Vagina (tissue), 2 donors: ENCODE results near the gene BET1L.

Experiments used
- POLR2A ChIP-seq, 2 donors: fragments of 450-650 bp; IDR thresholded peaks; one replicate each; pipeline ENCODE4 v1.6.1; 2017; ENCODE audit warnings: antibody characterized with exemption in 2 of 2, mild to moderate bottlenecking in 2 of 2, moderate library complexity in 2 of 2
- POLR2AphosphoS5 ChIP-seq, 2 donors: sonication (generic); formaldehyde crosslinking; IDR thresholded peaks; one replicate each; pipeline ENCODE4 v1.9.0; 2017; ENCODE audit warnings: antibody characterized with exemption in 2 of 2, mild to moderate bottlenecking in 2 of 2, low read depth in 1 of 2; ENCODE audit not compliant: insufficient read depth in 1 of 2
- TF ChIP-seq, protein P1 (sequence below), 3 experiments: fragments of 450-650 bp in 2 of 3; fragments of 200-600 bp in 1 of 3; sonication (generic) in 1 of 3; IDR thresholded peaks; one replicate each; pipeline ENCODE4 v1.5.1; 2017 to 2019; ENCODE audit warnings: antibody characterized with exemption in 3 of 3, mild to moderate bottlenecking in 2 of 3, moderate library complexity in 2 of 3

DNA sequence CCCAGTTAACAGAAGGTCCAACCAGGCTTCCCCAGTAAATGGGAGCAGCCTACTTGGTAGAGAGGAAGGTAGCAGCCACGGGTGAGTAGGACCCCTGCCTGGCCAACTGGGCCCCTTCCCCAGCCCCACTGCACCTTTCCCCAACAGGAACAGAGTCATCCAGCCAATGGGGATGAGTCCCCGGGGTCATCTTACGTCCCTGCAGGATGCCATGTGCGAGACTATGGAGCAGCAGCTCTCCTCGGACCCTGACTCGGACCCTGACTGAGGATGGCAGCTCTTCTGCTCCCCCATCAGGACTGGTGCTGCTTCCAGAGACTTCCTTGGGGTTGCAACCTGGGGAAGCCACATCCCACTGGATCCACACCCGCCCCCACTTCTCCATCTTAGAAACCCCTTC, 6.9 kb upstream of the BET1L start:
- TF ChIP-seq POLR2A (IDR thresholded peaks at IDR 0.05), result no peak
- TF ChIP-seq, protein P1, sequence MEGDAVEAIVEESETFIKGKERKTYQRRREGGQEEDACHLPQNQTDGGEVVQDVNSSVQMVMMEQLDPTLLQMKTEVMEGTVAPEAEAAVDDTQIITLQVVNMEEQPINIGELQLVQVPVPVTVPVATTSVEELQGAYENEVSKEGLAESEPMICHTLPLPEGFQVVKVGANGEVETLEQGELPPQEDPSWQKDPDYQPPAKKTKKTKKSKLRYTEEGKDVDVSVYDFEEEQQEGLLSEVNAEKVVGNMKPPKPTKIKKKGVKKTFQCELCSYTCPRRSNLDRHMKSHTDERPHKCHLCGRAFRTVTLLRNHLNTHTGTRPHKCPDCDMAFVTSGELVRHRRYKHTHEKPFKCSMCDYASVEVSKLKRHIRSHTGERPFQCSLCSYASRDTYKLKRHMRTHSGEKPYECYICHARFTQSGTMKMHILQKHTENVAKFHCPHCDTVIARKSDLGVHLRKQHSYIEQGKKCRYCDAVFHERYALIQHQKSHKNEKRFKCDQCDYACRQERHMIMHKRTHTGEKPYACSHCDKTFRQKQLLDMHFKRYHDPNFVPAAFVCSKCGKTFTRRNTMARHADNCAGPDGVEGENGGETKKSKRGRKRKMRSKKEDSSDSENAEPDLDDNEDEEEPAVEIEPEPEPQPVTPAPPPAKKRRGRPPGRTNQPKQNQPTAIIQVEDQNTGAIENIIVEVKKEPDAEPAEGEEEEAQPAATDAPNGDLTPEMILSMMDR (IDR thresholded peaks at IDR 0.05), result no peak
- TF ChIP-seq POLR2AphosphoS5 (IDR thresholded peaks at IDR 0.05; ENCODE audit: insufficient read depth in 1 of 2, low read depth in 1 of 2), result no peak
